LoVo (cell line): ENCODE data around the gene SENP7.
A peak's percentile ranks its signal among the peaks of the same experiment; 100 is the strongest.
"Not testable (repeated sequence)": the region's sequence is repeated elsewhere in the genome, so short reads cannot be mapped to it uniquely, and the experiment has no call there.

Experiments used
- DNase-seq: peaks from one replicate; pipeline ENCODE4 v3.0.0-alpha.2; 2016; ENCODE audit warnings: low spot score

The SENP7 gene

DNA sequence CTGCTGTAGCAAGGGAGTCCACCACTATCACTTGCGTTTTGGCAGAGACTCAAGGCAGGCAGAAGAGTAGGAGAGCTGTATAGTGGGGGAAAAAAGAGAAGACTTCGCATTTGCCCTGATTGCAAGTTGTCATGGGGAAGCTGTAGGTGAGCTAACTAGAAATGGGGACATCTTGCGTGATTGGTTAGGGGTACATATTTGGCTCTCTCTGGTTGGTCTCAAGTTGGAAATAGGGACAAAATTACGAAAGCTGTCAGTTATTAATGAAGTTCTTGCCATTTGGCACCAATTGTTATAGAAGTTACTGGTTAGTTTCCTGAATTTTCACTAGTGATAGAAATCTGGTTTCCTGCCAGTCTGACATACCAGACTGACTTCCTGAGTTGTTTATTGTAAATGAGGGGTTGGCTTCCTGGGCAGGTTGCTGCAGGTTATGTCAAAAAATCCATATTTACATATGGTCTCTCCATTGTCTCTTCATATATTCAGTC is 8.2 kb upstream of the SENP7 start:
- DNase-seq: no peak

DNA sequence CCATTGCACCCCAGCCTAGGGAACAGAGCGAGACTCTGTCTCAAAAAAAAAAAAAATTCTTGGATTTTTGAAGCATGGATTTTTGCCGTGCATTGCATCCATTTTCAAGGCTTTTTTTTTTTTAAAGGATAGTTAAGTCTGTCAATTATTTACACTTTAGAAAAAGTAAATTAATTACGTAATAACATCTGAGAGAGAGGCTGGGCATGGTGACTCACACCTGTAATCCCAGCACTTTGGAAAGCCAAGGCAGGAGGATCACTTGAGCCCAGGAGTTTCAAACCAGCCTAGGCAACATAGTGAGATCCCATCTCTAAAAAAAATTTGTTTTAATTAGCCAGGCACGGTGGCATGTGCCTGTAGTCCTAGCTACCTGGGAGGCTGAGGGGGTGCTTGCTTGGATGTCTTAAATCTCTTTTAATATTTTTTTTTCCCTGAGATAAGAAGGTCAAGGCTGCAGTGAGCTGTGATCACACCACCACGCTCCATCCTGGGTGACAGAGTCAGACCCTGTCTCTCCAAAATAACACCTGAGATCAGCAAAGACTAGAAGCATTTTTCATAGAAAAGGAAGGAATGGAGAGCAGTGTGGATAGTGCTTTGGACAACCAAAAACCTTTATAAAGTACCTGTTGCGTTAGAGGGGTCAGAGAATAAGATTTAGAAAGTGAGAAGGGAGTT is 6.8 kb upstream of the SENP7 start:
- peak; percentile 32 for DNase-seq

DNA sequence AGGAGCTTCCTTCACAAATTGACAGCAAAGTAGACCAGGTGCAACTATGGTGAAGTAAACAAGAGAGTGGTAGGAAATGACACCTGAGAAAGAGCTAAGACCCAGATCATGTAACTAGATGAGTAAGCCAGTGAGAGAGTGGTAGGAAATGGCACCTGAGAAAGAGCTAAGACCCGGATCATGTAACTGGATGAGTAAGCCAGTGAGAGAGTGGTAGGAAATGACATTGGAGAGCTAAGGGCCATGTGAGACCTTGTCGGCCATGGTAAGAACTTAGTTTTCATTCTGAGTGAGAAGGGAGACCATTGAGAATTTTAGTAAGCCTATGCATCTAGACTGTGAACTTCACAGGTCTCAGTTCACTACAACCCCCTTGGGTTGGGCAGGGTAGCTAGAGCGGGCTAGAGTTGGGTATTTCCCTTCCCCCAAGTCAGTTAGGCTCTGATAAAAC is 5.4 kb upstream of the SENP7 start:
- no peak for DNase-seq

DNA sequence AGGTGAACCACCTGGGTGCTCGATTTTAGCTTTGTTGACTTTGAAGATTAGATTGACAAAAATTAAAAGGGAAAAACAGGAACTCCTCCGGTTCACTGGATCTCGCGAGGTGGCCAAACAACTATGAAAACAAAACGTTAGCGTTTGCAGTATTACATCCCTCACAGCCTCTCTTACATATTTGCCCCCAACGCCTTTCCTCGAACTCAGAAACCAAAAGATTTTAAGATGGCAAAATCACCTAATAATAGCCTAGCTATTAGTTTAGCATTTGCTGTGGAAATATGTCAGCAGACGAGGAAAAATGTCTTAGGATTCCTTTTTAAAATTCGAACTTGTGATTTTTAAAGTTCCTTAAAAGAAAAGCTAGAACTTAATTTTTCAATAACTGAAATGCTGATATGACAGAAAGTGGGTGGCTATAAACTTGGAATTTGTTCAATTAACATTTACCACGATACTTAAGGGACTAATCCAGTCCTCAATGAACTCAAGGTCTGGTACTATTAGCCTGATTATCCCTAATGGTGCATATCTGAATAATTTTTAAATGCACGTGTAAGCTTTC is 491 bp upstream of the SENP7 start:
- no peak for DNase-seq

DNA sequence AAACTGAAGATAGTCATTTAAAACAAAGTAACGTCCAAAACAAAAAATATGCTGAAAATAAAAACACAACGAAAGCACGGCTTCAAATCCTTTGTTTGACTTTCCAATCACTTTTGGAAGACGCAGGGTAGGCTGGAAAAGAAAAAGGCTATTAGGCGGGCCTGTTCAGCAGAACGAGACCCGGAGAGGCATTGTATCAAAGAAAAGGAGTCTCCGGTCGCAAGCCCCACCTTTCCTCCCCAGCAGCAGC is 691 bp downstream of the SENP7 start:
- no peak for DNase-seq

DNA sequence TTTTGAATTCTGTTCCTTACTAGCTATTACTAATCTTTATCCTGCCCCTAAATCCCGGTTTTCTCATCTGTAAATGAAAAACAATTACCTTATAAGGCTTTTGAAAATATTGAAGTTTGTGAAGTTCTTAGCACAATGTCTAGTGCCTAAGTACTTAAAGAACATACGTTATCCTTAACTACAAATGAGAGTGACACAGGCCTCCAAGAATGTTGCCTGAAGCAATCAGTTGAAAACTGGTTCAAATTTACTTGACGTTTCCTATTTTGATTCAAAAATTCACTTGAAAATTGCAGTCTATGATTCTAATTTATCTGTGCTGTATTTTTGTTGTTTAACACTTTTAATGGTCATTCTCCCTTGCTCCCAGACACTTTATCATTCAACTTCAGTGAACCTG is 3.2 kb downstream of the SENP7 start:
- no peak for DNase-seq

DNA sequence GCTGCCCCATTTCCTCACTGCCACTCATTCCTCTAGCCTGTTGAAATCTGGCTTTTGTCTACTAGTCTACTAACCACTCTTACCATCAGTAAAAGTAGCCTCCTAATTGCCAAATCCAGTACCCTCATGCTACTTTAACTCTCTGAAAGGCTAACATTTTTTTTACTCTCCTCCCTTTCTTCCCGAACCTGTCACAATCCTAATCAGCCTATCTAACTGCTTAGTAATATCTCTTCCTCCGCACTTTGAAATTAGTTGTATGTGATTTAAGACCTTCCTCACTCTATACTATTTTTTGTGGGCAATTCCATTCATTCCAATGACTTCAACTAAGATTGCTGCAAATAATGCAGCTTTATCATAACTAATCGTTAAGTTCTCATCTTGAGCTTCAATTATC is 3.7 kb downstream of the SENP7 start:
- DNase-seq: no peak

DNA sequence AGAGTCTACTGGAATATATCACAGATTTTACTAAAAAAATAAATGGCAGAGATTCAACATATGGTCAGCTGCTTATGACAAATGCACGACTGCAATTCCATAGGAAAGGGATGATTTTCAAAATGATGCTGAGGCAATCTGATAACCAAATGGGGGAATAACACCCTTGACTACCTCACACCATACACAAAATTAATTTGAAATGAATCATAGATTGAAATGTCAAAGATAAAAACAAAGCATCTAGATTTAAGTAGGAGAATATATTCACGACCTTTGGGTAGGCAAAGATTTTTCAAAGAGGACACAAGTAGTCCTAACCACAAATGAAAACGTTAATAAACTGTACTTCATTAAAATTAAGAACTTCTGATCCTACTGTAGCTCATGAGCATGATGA is 11.2 kb downstream of the SENP7 start:
- no peak for DNase-seq

DNA sequence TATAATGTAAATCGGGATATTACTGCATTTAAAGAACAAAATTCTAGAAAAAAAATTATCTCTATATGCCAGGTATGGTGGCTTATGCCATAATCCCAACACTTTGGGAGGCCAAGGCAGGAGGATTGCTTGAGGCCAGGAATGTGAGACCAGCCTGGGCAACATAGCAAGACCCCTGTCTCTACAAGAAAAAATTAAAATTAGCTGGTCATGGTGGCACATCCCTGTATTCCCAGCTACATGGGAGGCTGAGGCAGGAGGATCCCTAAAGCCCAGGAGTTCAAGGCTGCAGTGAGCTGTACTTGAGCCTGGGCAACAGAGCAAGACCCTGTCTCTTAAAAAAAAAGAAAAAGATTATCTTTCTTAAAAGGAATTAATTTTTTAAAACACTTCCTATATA is 12.8 kb downstream of the SENP7 start:
- no peak for DNase-seq

DNA sequence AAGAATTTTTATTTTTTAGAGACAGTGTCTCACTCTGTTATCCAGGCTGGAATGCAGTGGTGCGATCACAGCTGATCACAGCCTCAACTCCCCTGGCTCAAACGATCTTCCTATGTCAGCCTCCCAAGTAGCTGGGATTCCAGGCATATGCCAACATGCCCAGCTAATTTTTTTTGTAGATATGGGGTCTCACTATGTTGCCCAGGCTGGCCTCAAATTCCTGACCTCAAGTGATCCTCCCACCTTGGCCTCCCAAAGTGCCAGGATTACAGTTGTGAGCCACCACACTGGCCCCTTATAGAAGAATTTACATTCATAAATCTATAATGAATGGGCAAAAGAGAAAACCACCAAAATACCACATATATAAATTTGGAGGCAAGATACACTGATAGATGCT is 15.2 kb downstream of the SENP7 start:
- no peak for DNase-seq

DNA sequence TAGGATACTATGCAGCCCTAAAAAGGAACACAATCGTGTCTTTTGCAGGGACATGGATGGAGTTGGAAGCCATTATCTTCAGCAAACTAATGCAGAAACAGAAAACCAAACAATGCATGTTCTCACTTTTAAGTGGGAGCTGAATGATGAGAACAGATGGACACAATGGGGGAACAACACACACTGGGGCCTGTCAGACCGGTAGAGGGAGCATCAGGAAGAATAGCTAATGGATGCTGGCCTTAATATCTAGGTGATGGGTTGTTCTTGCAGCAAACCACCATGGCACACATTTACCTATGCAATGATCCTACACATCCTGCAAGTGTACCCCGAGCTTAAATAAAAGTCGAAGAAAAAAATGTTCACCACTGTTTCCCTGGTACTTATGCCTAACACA is 17.5 kb downstream of the SENP7 start:
- no peak for DNase-seq

DNA sequence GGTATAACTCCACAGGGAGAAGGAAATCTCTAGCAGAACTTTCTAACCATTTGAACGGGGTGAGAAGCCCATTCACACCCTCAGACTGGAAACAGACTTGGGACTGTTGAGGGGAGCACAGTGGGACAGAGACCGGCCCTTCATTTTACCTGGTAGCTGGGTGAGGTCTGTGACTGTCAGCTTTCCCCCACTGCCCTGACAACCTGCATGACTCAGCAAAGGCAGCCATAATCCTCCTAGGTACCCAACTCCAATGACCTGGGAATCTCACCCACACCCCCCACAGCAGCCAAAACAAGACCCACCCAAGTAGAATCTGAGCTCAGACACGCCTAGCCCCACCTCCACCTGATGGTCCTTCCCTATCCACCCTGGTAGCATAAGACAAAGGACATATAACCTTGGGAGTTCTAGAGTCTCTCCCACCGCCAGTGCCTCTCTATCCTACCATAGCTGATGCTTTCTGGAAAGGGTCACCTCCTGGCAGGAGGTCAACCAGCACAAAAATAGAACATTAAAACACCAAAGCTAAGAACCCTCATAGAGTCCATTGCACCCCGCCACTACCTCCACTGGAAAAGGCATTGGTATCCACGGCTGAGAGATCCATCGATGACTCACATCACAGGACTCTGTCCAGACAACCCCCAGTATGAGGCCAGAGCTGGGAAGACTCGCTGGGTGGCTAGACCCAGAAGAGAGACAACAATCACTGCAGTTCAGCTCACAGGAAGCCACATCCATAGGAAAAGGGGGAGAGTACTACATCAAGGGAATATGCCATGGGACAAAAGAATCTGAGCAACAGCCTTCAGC is 28.0 kb downstream of the SENP7 start:
- no peak for DNase-seq

DNA sequence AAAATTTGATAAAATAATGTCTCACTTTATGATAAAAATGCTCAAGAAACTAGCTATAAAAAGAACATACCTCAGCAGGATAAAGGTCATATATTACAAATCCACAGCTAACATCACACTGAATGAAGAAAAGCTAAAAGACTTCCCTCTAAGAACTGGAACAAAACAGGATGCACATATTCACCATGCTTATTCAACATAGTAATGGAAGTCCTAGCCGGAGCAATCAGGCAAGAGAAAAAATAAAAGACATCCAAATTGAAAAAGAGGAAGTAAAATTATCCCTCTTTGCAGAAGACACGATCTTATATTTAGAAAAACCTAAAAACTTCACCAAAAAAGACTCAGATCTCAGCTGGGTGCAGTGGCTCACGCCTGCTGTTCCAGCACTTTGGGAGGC is 34.0 kb downstream of the SENP7 start:
- no peak for DNase-seq

DNA sequence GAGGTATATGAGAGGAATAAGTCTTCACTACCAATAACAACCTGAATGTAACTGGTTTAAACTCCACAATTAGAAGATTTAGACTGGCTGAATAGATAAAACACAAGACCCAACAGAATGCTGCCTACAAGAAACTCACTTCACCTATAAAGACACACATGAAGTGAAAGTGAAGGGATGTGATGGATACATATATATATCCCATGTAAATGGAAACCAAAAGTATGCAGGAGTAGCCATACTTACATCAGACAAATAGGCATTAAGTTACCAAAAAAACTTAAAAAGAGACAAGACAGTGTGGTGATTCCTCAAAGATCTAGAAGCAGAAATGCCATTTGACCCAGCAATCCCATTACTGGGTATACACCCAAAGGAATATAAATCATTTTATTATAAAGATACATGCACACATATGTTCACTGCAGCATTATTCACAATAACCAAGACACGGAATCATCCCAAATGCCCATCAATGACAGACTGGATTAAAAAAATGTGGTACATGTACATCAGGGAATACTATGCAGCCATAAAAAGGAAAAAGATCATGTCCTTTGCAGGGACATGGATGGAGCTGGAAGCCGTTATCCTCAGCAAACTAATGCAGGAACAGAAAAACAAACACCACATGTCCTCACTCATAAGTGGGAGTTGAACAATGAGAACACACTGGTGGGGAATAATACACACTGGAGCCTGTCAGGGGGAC is 38.0 kb downstream of the SENP7 start:
- not testable (repeated sequence) for DNase-seq

DNA sequence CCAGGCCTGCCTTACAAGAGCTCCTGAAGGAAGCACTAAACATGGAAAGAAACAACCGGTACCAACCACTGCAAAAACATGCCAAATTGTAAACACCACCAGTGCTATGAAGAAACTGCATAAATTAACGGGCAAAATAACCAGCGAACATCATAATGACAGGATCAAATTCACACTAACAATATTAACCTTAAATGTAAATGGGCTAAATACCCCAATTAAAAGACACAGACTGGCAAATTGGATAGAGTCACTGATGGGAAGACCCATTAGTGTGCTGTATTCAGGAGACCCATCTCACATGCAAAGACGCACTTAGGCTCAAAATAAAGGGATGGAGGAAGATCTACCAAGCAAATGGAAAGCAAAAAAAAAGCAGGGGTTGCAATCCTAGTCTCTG is 44.3 kb downstream of the SENP7 start:
- not testable (repeated sequence) for DNase-seq

DNA sequence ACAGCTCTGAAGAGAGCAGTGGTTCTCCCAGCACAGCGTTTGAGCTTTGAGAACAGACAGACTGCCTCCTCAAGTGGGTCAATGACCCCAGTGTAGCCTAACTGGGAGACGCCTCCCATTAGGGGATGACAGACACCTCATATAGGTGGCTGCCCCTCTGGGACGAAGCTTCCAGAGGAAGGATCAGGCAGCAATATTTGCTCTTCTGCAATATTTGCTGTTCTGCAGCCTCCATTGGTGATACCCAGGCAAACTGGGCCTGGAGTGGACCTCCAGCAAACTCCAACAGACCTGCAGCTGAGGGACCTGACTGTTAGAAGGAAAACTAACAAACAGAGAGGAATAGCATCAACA is 45.7 kb downstream of the SENP7 start:
- not testable (repeated sequence) for DNase-seq

DNA sequence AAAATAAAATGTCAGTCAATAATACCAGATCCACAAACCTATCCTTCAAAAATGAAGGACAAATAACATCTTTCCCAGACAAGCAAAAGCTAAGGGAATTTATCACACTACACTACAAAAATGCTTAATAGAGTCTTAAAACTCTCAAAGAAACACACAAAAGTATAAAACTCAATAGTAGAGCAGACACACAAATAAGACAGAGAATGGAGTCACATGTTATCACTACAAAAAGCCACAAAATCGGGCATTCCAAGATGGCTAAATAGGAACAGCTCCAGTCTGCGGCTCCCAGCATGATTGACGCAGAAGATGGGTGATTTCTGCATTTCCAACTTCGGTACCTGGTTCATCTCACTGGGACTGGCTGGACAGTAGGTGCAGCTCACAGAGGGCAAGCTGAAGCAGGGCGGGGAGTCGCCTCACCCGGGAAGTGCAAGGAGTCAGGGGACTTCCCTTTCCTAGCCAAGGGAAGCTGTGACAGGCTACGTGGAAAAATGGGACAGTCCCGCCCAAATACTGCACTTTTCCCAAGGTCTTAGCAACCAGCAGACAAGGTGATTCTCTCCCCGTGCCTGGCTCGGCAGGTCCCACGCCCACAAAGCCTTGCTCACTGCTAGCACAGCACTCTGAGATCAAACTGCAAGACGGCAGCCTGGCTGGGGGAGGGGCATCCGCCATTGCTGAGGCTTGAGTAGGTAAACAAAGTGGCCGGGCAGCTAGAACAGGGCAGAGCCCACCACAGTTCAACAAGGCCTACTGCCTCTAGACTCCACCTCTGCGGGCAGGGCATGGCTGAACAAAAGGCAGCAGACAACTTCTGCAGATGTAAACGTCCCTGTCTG is 46.3 kb downstream of the SENP7 start:
- no peak for DNase-seq

DNA sequence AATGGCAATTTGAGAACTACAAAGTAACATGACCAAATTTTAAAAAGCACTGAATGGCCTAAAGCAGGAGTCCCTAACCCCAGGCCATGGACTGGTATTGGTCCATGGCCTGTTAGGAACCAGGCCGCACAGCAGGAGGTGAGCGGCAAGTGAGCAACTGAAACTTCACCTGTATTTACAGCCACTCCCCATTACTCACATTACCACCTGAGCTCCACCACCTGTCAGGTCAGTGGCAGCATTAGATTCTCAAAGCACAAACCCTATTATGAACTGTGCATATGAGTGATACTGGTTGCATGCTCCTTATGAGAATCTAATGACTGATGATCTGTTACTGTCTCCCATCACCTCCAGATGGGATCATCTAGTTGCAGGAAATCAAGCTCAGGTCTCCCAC is 48.8 kb downstream of the SENP7 start:
- no peak for DNase-seq

DNA sequence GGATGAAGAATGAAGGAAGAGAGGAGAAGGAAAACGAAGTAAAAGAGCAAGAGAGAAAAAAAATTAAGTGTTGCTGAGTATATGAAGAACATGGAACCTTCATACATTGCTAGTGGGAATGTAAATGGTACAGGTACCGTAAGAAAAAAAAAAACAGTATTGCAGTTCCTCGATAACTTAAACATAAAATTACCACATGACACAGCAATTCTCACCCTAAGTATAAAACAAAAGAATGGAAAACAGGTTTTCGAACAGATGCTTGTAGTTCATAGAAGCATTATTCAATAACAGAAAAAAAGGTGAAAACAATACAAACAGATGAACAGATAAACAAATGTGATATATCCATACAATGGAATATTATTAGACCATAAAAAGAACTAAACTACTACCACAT is 51.6 kb downstream of the SENP7 start:
- no peak for DNase-seq

DNA sequence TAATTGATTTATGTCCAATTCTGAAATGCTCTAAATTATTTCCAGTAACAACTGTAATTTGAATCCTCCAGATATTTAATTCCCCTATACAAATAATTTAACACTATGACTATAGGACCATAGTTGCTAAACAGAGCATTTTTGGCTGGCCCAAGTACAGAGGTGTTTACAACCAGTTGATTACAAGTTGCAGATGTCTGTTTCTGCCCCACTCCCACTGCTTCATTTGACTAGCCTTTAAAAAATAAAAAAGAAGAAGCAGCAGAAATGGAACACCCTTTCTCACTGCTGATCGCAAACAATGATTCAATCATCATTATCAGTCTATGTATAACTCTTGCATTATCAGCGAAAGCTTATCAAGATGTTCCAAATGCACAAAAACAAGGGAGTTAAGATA is 54.6 kb downstream of the SENP7 start:
- no peak for DNase-seq

DNA sequence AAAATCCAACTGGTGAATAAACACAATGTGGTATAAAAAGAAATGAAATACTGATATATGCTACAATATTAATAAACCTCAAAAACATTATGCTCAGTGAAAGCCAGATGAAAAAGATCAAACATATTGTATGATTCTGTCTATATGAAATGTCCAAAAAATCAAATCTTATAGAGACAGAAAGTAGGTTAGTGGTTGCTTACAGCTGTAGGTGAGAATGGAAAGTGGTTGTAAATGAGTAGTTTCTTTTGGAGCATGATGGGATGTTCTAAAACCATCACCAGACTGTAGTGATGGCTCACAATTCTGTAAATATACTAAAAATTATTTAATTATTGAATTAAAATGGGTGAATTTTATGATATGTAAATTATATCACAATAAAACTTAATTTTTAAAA is 58.4 kb downstream of the SENP7 start:
- DNase-seq: no peak

DNA sequence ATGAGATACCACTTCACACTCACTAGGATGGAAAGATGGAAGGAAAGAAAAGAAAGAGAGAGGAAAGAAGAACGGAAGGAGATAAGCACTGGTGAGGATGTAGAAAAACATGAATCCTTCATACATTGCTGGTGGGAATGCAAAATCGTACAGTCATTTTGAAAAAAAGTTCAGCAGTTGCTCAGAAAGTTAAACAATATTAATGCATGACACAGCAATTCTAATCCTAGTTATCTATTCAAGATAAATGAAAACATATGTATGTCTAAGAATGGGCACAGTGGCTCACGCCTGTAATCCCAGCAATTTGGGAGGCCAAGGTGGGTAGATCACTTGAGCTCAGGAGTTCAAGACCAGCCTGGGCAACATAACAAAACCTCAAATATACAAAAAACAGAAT is 59.1 kb downstream of the SENP7 start:
- no peak for DNase-seq
